ENCODE results near the gene CD9. TPM values are rescaled to one million over a fixed set of nuclear protein-coding genes. Genes with fewer than 3 reads are reported as not detected.
A peak's percentile ranks its signal among the peaks of the same experiment; 100 is the strongest.

CD9 gene
- polyA plus RNA-seq, 4 donors, result 46.2 to 296 (median 139) TPM

DNA sequence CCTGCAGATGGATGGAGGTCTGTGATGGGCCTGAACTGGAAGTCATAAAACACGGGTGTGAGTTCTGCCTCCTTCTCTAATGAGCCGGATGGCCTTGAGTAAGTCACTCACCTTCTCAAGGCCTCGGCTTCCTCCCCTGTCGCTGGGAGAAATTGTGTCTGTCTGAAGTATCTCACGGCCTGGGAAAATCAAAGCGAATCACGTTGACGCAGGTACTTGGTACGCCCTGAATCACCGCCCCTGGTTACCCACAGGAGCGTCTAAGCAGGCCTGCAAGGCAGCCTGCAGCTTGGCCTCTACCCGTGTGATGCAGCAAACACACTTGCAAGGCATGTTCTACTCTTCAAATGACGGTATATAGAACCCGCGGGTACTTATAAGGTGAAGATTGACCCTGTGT lies 28.1 kb upstream of the CD9 start:
- DNase-seq (no peak), FAIRE-seq (no peak)
- Histone ChIP-seq H3K4me1 (ENCODE audit: control insufficient read depth in 3 of 3, insufficient read depth in 2 of 3, low read depth in 1 of 3, low read length in 2 of 3) (peaks cover 4 to 12% (median 5%) of the 10 kb centered on the region in 3 donors), H3K9me3 (ENCODE audit: control insufficient read depth in 2 of 2, insufficient read depth in 1 of 2, low read depth in 1 of 2, low read length in 1 of 2) (no peaks in the 10 kb centered on the region), H3K4me3 (ENCODE audit: low read depth in 1 of 3, low read length in 3 of 3) (no peak overlapping the region), H3K36me3 (ENCODE audit: control insufficient read depth in 3 of 3, insufficient read depth in 2 of 3, low read depth in 1 of 3, low read length in 3 of 3) (no peaks in the 10 kb centered on the region), H3K27ac (ENCODE audit: low read depth in 1 of 3, low read length in 2 of 3) (peak overlapping the region in 1 of 3 donors; percentile 57), H3K27me3 (ENCODE audit: control insufficient read depth in 3 of 3, insufficient read depth in 3 of 3, low read length in 3 of 3) (no peaks in the 10 kb centered on the region)
- WGBS, 3 donors, result 86 to 89% (median 86%) methylated on average over 15 of the region's 15 CpGs

DNA sequence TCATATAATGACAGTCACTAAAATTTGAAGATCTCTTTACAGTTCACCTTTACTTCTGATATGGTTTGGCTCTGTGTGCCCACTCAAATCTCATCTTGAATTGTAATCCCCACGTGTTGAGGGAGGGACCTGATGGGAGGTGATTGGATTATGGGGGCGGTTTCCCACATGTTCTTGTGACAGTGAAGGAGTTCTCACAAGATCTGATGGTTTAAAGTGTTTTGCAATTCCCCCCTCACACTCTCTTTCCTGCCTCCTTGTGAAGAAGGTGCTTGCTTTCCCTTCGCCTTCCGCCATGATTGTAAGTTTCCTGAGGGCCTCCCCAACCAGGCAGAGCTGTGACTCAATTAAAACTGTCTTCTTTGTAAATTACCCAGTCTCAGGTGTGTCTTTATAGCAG lies 27.3 kb upstream of the CD9 start:
- WGBS, 3 donors, result 70 to 73% (median 72%) methylated on average over 4 of the region's 4 CpGs
- Histone ChIP-seq H3K4me1 (ENCODE audit: control insufficient read depth in 3 of 3, insufficient read depth in 2 of 3, low read depth in 1 of 3, low read length in 2 of 3) (peaks cover 0 to 5% (median 0%) of the 10 kb centered on the region in 3 donors), H3K27ac (ENCODE audit: low read depth in 1 of 3, low read length in 2 of 3) (peak overlapping the region in 1 of 3 donors; percentile 57), H3K9me3 (ENCODE audit: control insufficient read depth in 2 of 2, insufficient read depth in 1 of 2, low read depth in 1 of 2, low read length in 1 of 2) (no peaks in the 10 kb centered on the region), H3K36me3 (ENCODE audit: control insufficient read depth in 3 of 3, insufficient read depth in 2 of 3, low read depth in 1 of 3, low read length in 3 of 3) (no peaks in the 10 kb centered on the region), H3K27me3 (ENCODE audit: control insufficient read depth in 3 of 3, insufficient read depth in 3 of 3, low read length in 3 of 3) (no peaks in the 10 kb centered on the region), H3K4me3 (ENCODE audit: low read depth in 1 of 3, low read length in 3 of 3) (no peak overlapping the region)
- DNase-seq (no peak), FAIRE-seq (no peak)

DNA sequence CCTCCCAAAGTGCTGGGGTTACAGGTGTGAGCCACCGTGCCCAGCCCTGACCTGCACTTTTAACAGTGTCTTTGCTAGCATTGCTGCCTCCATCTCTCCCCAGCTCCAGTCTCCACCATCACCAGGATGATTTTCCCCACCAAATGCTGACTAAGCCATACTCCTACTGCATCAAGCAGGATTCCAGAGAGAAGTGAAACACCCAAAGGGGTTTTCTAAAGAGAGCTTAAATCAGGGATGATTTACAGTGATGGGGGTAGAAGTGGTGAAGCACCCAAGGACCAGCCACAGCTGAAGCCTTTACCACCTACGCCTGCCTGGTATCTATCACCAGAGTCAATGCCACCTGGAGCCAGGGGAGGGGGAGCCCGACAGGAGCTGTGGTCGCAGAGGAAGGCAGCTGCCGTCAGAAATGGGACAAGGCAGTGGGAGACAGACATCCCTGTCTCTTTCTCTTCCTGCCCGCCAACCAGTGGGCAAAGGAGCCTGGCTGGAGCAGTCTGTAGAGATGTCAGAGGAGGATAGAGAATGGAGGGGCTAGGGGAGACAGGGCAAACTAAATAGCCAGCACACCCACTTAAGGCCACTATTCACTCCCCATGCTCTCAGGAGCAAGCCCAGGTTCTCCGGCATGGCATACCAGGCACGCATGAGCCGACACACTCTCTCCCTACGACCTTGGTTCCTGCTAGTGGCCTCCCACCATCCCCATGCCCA lies 22.4 kb upstream of the CD9 start:
- DNase-seq (no peak), FAIRE-seq (no peak)
- Histone ChIP-seq H3K27ac (ENCODE audit: low read depth in 1 of 3, low read length in 2 of 3) (no peak overlapping the region), H3K4me3 (ENCODE audit: low read depth in 1 of 3, low read length in 3 of 3) (no peak overlapping the region), H3K9me3 (ENCODE audit: control insufficient read depth in 2 of 2, insufficient read depth in 1 of 2, low read depth in 1 of 2, low read length in 1 of 2) (no peaks in the 10 kb centered on the region), H3K4me1 (ENCODE audit: control insufficient read depth in 3 of 3, insufficient read depth in 2 of 3, low read depth in 1 of 3, low read length in 2 of 3) (peaks cover 10 to 21% (median 11%) of the 10 kb centered on the region in 3 donors), H3K36me3 (ENCODE audit: control insufficient read depth in 3 of 3, insufficient read depth in 2 of 3, low read depth in 1 of 3, low read length in 3 of 3) (no peaks in the 10 kb centered on the region), H3K27me3 (ENCODE audit: control insufficient read depth in 3 of 3, insufficient read depth in 3 of 3, low read length in 3 of 3) (no peaks in the 10 kb centered on the region)
- WGBS, 3 donors, result 80 to 95% (median 91%) methylated on average over 10 of the region's 10 CpGs

DNA sequence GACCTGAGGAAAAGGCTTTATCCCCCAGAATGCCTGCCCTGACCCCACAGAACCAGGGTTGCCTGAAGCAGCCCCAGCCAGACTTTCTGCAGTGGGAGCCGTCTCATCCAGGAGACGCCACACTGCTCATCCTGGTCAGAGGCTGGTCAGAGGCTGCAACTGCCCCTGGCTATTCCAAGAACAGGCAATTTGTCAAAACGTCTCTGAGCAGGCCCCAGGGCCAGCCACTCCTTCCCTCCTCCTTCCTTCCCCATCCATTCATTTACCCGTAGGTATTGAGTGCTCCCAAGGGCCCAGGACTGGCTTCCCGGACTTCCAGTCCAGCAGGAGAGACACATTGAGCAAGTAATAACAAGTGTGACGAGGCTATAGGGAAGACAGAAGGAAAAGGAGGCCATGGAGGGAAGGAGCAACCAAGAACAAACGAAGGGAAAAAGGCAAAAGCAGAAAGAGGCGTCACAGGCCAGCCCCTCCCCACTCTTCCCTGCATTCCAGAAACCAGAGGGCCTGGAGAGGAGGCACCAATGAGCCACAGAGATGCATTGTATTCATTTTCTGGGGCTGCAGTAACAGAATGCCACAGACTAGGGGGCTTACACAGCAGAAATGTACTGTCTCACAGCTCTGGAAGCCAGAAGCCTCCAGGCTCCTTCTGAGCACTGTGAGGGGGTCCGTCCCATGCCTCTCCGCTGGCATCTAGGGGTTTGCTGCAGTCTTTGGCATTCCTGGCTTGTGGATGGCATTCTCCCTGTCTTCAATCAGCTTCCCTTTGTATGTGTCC lies 21.0 kb upstream of the CD9 start:
- H3K27ac ChIP-seq (ENCODE audit: low read depth in 1 of 3, low read length in 2 of 3), result peak overlapping the region in 2 of 3 donors; percentile 4 to 10
- H3K4me3 ChIP-seq (ENCODE audit: low read depth in 1 of 3, low read length in 3 of 3), result no peak overlapping the region
- no peak for FAIRE-seq

DNA sequence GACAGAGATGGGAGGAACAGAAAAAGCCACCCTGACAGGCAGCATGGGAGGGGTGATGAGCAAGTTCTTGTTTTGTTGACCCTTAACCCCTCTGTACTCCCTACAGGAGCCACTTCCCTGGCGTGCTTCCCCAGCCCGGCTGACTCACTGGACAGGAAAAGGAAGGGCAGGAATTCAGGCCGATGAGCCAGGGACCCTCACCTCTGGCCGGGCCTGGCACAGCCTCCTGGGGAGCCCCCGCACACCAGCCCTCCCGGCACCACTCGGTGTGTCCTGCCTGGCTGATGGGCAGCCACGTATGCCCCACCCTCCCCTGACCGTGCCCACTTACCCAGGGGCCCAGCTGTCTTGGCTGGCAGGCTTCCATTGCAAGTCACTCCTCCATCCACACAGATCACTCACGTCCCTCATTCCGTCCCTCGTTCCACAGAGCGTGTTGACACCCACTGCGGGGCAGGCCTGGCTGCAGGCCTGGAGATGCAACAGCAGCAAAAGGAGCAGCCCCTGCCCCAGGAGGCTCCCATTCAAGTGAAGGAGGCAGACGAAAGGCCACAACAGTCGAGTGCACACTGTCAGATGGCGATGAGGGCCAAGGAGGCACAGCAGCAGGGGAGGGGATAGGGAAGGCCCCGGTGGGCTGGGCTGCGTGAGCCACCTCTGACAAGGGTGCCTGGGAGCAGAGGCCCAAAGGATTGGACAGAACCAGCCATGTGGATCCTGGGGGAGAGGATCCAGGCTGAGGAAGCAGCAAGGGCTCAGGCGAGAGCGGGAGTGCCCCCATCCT lies 19.7 kb upstream of the CD9 start:
- FAIRE-seq (no peak), DNase-seq (peak in 1 of 2 donors; percentile 84)
- peak overlapping the region in 2 of 3 donors; percentile 18 to 22 for H3K27ac ChIP-seq (ENCODE audit: low read depth in 1 of 3, low read length in 2 of 3)

More for the DNA sequence above, 21.0 kb upstream of the CD9 start:
- Histone ChIP-seq H3K36me3 (ENCODE audit: control insufficient read depth in 3 of 3, insufficient read depth in 2 of 3, low read depth in 1 of 3, low read length in 3 of 3) (no peaks in the 10 kb centered on the region), H3K4me1 (ENCODE audit: control insufficient read depth in 3 of 3, insufficient read depth in 2 of 3, low read depth in 1 of 3, low read length in 2 of 3) (peaks cover 10 to 30% (median 11%) of the 10 kb centered on the region in 3 donors), H3K9me3 (ENCODE audit: control insufficient read depth in 2 of 2, insufficient read depth in 1 of 2, low read depth in 1 of 2, low read length in 1 of 2) (peaks cover 0 to 2% of the 10 kb centered on the region in 2 donors), H3K27me3 (ENCODE audit: control insufficient read depth in 3 of 3, insufficient read depth in 3 of 3, low read length in 3 of 3) (no peaks in the 10 kb centered on the region)
- WGBS, 3 donors, result 68 to 77% (median 73%) methylated on average over 9 to 10 of the region's 10 CpGs
- DNase-seq, result no peak

DNA sequence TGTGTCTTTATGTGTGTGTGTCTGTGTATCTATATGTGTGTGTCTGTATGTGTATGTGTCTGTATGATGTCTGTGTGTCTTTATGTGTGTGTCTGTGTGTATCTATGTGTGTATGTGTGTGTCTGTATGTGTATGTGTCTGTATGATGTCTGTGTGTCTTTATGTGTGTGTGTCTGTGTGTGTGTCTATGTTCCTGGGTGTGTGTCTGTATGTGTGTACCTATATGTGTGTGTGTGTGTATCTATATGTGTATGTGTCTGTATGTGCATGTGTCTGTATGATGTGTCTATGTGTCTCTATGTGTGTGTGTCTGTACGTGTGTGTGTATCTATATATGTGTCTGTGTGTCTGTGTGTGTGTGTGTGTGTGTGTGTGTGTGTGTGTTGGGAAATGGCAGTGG lies 19.0 kb upstream of the CD9 start:
- no peak overlapping the region for H3K27ac ChIP-seq (ENCODE audit: low read depth in 1 of 3, low read length in 2 of 3)
- FAIRE-seq, result no peak

More for the DNA sequence above, 19.7 kb upstream of the CD9 start:
- H3K36me3 ChIP-seq (ENCODE audit: control insufficient read depth in 3 of 3, insufficient read depth in 2 of 3, low read depth in 1 of 3, low read length in 3 of 3), result no peaks in the 10 kb centered on the region
- no peaks in the 10 kb centered on the region for H3K27me3 ChIP-seq (ENCODE audit: control insufficient read depth in 3 of 3, insufficient read depth in 3 of 3, low read length in 3 of 3)
- no peak overlapping the region for H3K4me3 ChIP-seq (ENCODE audit: low read depth in 1 of 3, low read length in 3 of 3)
- peaks cover 0 to 4% of the 10 kb centered on the region in 2 donors for H3K9me3 ChIP-seq (ENCODE audit: control insufficient read depth in 2 of 2, insufficient read depth in 1 of 2, low read depth in 1 of 2, low read length in 1 of 2)
- 45 to 64% (median 52%) methylated on average over 21 of the region's 21 CpGs for WGBS, 3 donors
- peaks cover 10 to 33% (median 11%) of the 10 kb centered on the region in 3 donors for H3K4me1 ChIP-seq (ENCODE audit: control insufficient read depth in 3 of 3, insufficient read depth in 2 of 3, low read depth in 1 of 3, low read length in 2 of 3)

DNA sequence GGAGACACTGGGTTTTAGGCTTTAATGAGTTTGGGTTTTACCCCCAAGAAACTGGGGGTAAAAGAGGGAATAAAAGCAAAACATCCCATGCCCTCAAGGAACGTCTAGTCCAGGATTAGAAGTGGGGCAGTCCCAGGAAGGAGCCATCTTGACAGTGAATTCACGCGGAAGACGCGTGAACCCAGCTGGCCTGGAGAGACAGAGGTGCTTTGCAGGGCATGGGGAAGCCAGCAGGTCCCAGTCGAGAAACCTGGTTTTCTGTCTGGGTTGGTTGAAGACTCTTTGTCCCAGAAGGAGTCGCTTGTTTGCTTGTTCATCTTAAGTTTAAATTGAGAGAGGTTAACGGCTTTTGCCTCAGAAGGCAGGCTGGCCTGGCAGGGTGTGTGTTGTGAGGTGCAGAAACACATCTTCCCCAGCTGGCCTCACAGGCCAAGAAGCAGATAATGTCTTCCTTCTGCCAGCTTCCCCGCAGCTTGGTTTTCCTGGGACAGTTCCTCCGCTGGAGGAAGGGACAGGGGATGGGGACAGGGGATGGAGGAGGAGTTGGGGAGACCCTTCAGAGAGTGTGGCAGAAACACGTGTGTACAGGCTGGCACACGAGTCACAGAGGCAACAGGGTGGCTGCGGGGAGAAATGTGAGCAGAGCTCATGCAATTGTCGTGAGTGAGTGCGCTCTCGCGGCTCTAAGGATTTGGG lies 18.5 kb upstream of the CD9 start:
- DNase-seq (peak in 1 of 2 donors; percentile 28), FAIRE-seq (no peak)
- no peaks in the 10 kb centered on the region for H3K27me3 ChIP-seq (ENCODE audit: control insufficient read depth in 3 of 3, insufficient read depth in 3 of 3, low read length in 3 of 3)
- H3K9me3 ChIP-seq (ENCODE audit: control insufficient read depth in 2 of 2, insufficient read depth in 1 of 2, low read depth in 1 of 2, low read length in 1 of 2), result peaks cover 0 to 4% of the 10 kb centered on the region in 2 donors
- WGBS, 3 donors, result 53 to 55% (median 53%) methylated on average over 17 of the region's 17 CpGs
- H3K36me3 ChIP-seq (ENCODE audit: control insufficient read depth in 3 of 3, insufficient read depth in 2 of 3, low read depth in 1 of 3, low read length in 3 of 3), result no peaks in the 10 kb centered on the region
- H3K4me1 ChIP-seq (ENCODE audit: control insufficient read depth in 3 of 3, insufficient read depth in 2 of 3, low read depth in 1 of 3, low read length in 2 of 3), result peaks cover 10 to 33% (median 11%) of the 10 kb centered on the region in 3 donors
- no peak overlapping the region for H3K4me3 ChIP-seq (ENCODE audit: low read depth in 1 of 3, low read length in 3 of 3)
- peak overlapping the region; percentile 12 to 73 (median 49) for H3K27ac ChIP-seq (ENCODE audit: low read depth in 1 of 3, low read length in 2 of 3)

More for the DNA sequence above, 19.0 kb upstream of the CD9 start:
- DNase-seq, result no peak
- Histone ChIP-seq H3K4me1 (ENCODE audit: control insufficient read depth in 3 of 3, insufficient read depth in 2 of 3, low read depth in 1 of 3, low read length in 2 of 3) (peaks cover 10 to 33% (median 11%) of the 10 kb centered on the region in 3 donors), H3K4me3 (ENCODE audit: low read depth in 1 of 3, low read length in 3 of 3) (no peak overlapping the region), H3K9me3 (ENCODE audit: control insufficient read depth in 2 of 2, insufficient read depth in 1 of 2, low read depth in 1 of 2, low read length in 1 of 2) (peaks cover 0 to 4% of the 10 kb centered on the region in 2 donors), H3K36me3 (ENCODE audit: control insufficient read depth in 3 of 3, insufficient read depth in 2 of 3, low read depth in 1 of 3, low read length in 3 of 3) (no peaks in the 10 kb centered on the region), H3K27me3 (ENCODE audit: control insufficient read depth in 3 of 3, insufficient read depth in 3 of 3, low read length in 3 of 3) (no peaks in the 10 kb centered on the region)
- WGBS, 3 donors, result 29 to 59% (median 36%) methylated on average over 1 of the region's 1 CpG

Measured in small intestine (tissue), 7 donors.